Fibroblast of villous mesenchyme (primary cell): Measurements from ENCODE around the gene CABLES2. TPM values are rescaled to one million over a fixed set of nuclear protein-coding genes. Genes with fewer than 3 reads are reported as not detected.

Experiments used
- DNase-seq: peaks from one replicate; pipeline ENCODE4 v3.0.0-alpha.2; 2010; ENCODE audit warnings: low read depth
- H3K4me3 ChIP-seq: 2 replicates; pipeline ENCODE4 v1.5.1; 2011; ENCODE audit warnings: low read depth, mild to moderate bottlenecking, low read length
- total RNA-seq: library from RNA; depleted of rRNA; stranded (reverse); fragments of >200 nt; gene quantifications from 2 replicates; pipeline ENCODE4 v1.2.3, GENCODE V29; 2012
- TF ChIP-seq, protein P1 (sequence below): IDR thresholded peaks from 2 replicates; pipeline ENCODE4 v1.5.1; 2012; ENCODE audit warnings: low read depth, mild to moderate bottlenecking, low read length; ENCODE audit not compliant: insufficient read depth

CABLES2 gene
- total RNA-seq, 1 donor, result 1.7 TPM

DNA sequence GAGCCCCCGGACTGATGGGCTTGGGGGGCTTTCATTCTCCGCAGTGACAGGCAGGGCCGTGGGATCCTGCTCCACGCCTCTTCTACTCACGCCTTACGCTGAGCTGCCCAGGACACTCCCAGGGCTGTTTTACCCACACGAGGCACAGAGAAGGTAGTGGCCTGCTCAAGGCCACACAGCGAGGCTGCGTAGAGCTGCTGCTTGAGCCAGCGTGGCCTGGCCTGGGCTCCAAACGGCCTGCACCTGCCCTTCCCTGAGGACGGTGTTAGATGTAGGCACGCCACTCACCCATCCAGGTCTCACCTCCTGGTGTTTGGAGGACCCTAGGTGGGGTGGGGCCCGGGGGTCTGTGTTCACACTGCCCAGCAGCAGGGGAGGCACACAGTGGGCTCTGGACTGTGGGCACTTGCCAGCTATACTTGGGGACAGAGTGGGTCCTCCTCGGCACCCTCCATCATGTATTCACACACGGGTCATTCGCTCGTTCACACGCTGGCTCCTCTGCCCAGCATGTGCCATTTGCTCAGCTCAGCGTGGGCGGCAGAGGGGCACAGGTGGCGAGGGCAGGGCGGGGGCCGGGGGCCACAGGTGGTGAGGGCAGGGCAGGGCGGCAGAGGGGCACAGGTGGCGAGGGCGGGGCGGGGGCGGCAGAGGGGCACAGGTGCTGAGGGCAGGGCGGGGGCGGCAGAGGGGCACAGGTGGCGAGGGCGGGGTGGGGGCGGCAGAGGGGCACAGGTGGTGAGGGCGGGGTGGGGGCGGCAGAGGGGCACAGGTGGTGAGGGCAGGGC is 38.7 kb upstream of the CABLES2 start:
- no peak for DNase-seq
- TF ChIP-seq, protein P1, sequence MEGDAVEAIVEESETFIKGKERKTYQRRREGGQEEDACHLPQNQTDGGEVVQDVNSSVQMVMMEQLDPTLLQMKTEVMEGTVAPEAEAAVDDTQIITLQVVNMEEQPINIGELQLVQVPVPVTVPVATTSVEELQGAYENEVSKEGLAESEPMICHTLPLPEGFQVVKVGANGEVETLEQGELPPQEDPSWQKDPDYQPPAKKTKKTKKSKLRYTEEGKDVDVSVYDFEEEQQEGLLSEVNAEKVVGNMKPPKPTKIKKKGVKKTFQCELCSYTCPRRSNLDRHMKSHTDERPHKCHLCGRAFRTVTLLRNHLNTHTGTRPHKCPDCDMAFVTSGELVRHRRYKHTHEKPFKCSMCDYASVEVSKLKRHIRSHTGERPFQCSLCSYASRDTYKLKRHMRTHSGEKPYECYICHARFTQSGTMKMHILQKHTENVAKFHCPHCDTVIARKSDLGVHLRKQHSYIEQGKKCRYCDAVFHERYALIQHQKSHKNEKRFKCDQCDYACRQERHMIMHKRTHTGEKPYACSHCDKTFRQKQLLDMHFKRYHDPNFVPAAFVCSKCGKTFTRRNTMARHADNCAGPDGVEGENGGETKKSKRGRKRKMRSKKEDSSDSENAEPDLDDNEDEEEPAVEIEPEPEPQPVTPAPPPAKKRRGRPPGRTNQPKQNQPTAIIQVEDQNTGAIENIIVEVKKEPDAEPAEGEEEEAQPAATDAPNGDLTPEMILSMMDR, result no peak
- no peak overlapping the region for H3K4me3 ChIP-seq

DNA sequence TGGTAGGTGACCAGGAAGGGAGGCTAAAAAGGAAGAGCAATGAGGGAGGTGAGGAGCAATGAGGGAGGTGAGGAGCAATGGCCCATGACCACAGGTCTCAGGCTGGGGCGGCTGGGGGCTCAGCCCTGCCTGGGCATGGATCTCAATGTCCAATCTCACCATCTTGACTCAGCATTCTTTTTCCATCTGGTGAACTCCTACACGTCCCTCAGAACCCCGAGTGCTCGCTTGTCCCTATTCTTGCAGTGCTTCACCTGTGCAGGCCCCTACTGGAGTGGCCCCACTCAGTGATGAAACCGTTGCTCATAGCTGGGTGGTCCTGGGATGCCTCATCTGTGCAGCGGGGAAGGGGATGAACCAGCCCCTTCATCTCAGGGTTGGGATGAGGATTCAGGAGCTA is 37.2 kb upstream of the CABLES2 start:
- TF ChIP-seq, protein P1, result no peak
- no peak overlapping the region for H3K4me3 ChIP-seq
- no peak for DNase-seq

DNA sequence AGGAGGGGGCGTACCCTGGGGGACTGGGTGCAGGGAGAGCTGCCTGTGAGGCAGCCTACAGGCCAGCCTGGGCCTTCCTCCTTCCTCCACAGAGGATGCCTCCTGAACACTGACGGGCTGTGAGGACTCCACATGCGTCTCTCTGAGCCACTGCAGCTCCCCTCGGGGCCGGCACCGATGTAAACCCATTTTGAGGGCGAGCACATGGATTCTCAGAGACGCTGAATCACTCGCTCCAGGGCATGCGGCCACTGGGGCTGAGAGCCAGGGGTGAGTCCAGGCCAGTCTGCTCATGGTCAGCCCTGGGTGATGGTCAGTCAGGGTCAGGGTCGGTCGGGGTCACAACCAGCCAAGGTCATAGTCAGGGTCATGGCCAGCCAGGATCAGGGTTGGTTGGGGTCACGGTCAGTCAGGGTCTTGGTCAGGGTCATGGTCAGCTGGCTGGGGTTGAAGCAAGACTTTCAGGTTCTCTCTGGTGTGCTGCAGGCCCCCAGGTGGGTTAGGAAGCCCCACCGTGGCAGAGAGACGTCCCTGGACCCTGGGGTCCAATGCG is 35.0 kb upstream of the CABLES2 start:
- H3K4me3 ChIP-seq, result no peak overlapping the region
- DNase-seq, result no peak
- TF ChIP-seq, protein P1, result no peak

DNA sequence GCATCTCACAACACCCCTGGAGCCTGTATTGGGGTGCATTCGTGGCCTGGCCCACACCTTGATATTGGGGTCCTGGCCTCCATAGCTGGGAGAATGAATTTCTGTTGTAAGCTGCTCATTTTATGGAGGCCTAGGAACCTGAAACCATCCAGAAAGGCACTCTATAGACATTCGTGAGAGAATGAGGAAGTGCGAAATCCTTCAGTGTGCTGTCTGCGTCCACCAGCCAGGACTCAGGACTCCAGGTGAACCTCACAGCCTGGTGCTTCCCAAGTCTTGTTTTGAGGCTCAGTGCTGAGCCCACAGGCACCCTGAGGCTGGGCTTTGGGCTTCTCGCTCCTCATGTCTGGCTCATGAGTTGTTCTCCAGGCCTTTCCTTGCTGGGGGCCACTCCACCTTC is 32.1 kb upstream of the CABLES2 start:
- DNase-seq, result no peak
- no peak overlapping the region for H3K4me3 ChIP-seq
- TF ChIP-seq, protein P1, result no peak

DNA sequence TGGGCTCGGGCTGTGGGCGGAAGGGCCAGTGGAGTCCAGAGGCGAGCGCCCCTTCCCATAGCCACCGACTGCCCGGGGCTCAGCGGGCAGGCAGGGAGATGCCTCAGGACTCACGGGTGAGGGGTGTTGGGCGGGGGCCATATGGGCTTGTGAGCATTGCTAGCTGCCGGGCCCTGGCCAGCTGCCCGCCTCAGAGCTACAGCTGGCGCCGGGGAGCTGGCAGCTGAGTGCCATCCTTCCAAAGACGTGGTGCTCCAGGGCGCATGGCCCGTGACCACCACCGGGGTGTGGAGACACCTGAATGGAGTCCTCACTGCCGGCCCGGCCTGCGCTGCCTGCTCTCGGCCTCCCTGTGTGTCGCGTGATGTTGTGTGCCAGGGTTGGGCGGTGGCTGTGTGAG is 30.8 kb upstream of the CABLES2 start:
- TF ChIP-seq, protein P1, result no peak
- DNase-seq, result peak; percentile 2
- H3K4me3 ChIP-seq, result no peak overlapping the region

DNA sequence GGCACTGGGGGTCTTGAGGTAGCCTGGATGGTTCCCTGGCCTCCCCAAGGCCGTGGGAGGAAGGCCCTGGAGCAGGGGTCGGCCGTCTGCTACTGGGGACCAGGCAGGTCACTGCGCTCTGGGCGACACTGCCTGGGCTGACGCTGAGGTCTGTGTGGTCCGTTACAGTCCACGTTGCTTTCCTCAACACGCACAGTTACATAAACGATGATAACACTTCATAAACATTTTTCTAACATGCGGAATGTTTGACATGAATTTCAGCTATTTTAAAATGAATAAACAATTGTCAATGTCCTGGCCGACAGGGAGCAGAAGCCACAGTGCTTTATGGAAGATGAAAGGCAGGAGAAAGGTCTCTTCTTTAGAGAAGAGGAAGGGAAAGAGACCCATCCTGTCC is 30.4 kb upstream of the CABLES2 start:
- peak; percentile 4 for DNase-seq
- TF ChIP-seq, protein P1, result no peak
- H3K4me3 ChIP-seq, result no peak overlapping the region
